DMS 273 (cell line): ENCODE measurements around the gene C5orf24.
"Not testable (repeated sequence)": the region's sequence is repeated elsewhere in the genome, so short reads cannot be mapped to it uniquely, and the experiment has no call there.

Experiments
- DNase-seq: peaks from one replicate; lab custom pipeline; 2025; ENCODE audit not compliant: unreplicated experiment; lab: John Stamatoyannopoulos, UW

Gene C5orf24

GRCh38 chr5:134856465-134856864 is 10.7 kb downstream of the C5orf24 start:
- not testable (repeated sequence) for DNase-seq

GRCh38 chr5:134857401-134857800 is 11.6 kb downstream of the C5orf24 start:
- DNase-seq = no peak

- no peak for DNase-seq
Observed at GRCh38 chr5:134864707-134865106, 18.9 kb downstream of the C5orf24 start.

GRCh38 chr5:134873494-134873893 is 27.7 kb downstream of the C5orf24 start:
- DNase-seq = peak; percentile 45

DNA sequence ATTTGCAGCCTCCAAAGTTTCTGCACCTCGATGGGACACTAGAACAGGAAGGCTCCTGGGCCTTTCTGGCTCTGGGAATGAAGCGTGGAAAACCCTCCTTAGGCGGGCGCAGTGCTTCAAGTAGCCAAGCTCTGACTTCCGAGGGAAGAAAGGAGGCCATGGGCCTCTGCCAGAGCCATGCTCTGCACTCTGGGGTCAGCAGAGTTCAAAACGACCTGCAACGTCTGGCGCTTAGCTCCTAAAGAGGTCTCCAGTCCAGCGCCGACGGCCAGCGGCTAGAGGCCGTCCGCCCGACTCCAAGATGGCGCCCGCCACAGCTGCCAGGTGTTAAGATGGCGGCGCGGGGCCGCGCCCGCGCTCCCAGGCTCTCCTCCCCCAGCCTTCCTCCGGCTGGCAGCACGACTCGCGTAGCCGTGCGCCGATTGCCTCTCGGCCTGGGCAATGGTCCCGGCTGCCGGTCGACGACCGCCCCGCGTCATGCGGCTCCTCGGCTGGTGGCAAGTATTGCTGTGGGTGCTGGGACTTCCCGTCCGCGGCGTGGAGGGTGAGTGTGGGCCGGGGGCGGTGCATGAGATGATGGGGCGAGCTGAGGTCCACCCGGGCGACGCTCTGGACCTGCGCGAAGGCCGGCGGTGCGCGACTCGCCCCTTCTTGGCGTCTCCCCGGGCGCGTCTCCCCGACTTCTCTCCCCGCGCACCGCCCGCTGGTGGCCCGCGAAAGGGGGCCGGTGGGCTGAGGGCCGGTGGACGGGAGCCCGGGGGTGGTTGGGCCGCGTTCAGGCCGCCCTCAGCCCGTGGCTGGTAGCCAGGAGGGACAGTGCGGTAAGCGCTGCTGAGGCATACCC is 28.4 kb downstream of the C5orf24 start, which contains the start of gene TXNDC15:
Gene TXNDC15, plus strand, starts transcription at position 385 of the 844 bp plus-strand sequence. Its CDS starts 57 bp downstream, at position 442.
- peak; percentile 93 for DNase-seq

GRCh38 chr5:134874831-134875655 is 29.3 kb downstream of the C5orf24 start:
- DNase-seq = peak; percentile 81

DNA sequence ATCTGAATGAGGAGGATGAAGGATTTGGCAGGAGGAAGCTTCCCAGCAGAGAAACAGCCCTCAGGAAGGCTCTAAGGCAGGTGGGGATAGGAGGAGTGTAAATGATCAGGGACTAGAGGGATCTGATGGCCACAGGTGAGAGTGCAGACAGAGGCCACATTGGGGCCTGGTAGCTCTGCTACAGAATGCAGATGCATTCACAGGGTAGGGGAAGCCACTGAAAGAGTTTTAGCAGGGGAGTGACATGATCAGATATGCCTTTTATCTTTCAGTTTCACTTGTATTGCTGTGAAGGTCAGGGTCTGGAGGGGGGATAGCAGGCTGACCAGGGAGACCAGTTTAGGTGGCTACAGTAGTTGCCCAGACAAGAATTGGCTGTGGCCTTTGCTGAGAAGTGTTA is 31.4 kb downstream of the C5orf24 start:
- DNase-seq = no peak

GRCh38 chr5:134878403-134878802 is 32.6 kb downstream of the C5orf24 start:
- no peak for DNase-seq

DNA sequence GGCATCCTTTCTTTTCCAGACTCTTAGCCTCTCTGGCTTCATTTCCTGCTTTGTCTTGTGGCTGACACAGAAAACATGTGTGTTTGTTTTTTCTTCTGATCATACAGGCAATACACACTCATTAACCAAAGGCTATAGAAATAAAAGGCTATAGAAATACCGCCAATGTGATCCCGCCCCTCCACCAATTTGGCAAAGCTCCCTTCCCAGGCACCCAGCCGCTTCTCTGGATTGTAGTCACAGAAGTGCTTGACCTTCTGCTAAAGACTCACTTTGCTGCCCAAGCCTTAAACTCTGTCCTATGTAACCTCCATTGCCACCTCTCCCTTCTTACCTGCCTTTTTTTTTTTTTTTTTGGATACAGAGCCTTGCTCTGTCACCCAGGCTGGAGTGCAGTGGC is 33.7 kb downstream of the C5orf24 start:
- no peak for DNase-seq

DNA sequence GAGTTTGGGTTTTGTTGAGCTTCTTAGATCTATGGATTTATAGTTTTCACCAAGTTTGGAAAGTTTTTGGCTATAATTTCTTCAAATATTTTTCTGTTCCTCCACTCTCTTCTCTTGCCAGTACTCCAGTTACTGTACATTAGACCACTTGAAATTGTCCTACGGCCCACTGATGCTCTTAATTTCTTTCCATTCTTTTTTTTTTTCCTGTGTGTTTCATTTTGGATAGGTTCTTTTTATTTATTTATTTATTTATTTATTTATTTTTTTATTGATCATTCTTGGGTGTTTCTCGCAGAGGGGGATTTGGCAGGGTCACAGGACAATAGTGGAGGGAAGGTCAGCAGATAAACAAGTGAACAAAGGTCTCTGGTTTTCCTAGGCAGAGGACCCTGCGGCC is 35.2 kb downstream of the C5orf24 start:
- DNase-seq = not testable (repeated sequence)

DNA sequence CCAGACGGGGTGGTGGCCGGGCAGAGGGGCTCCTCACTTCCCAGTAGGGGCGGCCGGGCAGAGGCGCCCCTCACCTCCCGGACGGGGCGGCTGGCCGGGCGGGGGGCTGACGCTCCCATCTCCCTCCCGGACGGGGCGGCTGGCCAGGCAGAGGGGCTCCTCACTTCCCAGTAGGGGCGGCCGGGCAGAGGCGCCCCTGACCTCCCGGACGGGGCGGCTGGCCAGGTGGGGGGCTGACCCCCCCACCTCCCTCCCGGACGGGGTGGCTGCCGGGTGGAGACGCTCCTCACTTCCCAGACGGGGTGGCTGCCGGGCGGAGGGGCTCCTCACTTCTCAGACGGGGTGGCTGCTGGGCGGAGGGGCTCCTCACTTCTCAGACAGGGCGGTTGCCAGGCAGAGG is 35.9 kb downstream of the C5orf24 start:
- DNase-seq = not testable (repeated sequence)

- no peak for DNase-seq
Observed at GRCh38 chr5:134887593-134888159, 41.9 kb downstream of the C5orf24 start.

GRCh38 chr5:134889335-134889734 is 43.6 kb downstream of the C5orf24 start:
- DNase-seq = no peak

DNA sequence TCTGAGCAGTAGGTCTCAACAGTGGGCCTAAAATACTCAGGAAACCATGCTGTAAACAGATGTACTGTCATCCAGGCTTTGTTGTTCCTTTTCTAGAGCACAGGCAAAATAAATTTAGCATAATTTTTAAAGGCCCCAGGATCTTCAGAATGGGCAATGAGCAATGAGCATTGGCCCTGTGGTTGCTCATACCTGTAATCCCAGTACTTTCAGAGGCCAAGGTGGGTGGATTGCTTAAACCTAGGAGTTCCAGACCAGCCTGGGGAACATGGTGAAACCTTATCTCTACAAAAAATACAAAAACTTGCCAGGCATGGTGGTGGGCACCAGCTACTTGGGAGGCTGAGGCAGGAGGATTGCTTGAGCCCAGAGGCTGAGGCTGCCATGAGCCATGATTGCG is 45.7 kb downstream of the C5orf24 start:
- no peak for DNase-seq

GRCh38 chr5:134892282-134892681 is 46.5 kb downstream of the C5orf24 start:
- no peak for DNase-seq

DNA sequence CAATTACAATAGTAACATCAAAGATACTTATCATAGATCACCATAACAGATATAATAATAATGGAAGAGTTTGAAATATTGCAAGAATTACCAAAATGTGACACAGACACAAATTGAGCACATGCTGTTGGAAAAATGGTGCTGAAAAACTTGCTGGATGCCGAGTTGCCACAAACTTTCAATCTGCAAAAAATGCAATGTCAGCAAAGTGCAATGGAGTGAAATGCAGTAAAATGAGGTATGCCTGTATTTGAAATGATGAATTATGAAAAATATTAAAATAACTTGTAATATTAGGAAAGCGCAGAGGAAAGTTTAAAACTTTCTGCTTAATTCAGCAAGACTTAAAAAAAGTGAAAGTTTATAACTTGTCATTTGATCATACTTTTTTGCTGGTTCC is 47.2 kb downstream of the C5orf24 start:
- no peak for DNase-seq

- DNase-seq = no peak
Observed at GRCh38 chr5:134893748-134894505, 48.2 kb downstream of the C5orf24 start.

DNA sequence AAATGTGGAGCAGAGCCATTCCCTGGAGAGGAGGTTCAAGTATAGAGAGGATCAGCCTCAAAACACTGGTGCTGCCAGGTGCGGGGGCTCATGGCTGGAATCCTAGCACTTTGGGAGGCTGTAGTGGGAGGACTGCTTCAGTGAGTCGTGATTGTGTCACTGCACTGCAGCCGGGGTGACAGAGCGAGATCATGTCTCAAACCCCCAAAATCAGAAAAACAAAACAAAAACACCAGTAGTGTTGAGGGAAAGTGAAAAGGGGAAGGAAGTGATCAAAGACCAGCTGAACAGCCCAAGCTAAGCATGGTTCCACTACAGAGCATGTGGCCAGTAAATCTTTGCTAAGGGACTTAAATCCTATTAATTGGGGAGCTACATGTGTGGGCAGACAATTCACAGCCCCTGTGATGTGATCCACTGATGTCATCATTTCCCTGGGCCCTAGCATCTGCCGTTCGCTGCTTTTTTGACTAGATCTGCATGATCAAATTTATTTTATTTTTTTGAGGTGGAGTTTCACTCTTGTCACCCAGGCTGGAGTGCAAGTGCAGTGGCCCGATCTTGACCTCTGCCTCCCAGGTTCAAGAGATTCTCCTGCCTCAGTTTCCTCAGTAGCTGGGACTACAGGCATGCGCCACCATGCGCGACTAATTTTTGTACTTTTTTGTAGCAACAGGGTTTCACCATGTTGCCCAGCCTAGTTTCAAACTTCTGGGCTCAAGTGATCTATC is 56.5 kb downstream of the C5orf24 start:
- DNase-seq = peak; percentile 17

DNA sequence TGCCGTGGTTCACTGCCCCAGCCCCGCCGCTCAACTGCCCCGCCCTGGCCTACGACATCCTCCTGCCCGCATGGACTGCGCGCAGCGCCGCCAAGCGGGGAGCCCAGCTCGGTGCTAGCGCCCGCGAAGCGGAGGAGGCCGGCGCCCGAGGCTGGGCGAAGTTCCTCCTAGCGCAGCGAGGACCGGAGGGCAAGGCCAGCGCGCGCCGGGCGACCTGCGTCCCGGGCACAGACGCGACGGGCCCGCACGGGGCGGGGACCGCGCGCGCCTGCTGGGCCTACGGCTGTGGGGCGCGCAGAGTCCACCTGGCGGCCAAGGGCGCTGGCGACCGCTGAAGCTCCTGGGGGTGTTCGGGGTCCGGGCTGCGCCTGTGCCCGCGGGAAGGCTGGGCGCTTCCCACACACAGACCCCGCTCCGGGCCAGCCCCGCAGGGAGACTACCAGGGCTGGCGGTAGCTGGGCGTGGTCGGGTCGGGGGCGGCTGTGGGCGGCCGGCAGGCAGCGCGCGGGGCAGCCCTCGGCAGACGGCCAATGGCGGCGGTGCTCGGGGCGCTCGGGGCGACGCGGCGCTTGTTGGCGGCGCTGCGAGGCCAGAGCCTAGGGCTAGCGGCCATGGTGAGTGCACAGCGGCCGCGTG is 59.0 kb downstream of the C5orf24 start, which contains the start of gene PCBD2:
Gene PCBD2, plus strand, starts transcription at position 522 of the 636 bp plus-strand sequence. Its CDS starts 9 bp downstream, at position 531.
- peak; percentile 98 for DNase-seq
